Osteoblast (primary cell): ENCODE measurements around the gene RBPMS2. TPM values are rescaled to one million over a fixed set of nuclear protein-coding genes. Genes with fewer than 3 reads are reported as not detected.

Experiments
- DNase-seq: peaks from one replicate; pipeline ENCODE4 v3.0.0; 2011; ENCODE audit warnings: low spot score, mixed read lengths; ENCODE audit not compliant: insufficient read length; ENCODE audit errors: missing footprints
- H2AFZ ChIP-seq: 2 replicates; pipeline ENCODE4 v1.6.0; 2011; ENCODE audit warnings: mild to moderate bottlenecking, low read length
- H3K27ac ChIP-seq: 2 replicates; pipeline ENCODE4 v1.5.1; 2011; ENCODE audit warnings: mild to moderate bottlenecking, low read depth, low read length, moderate library complexity
- H3K27me3 ChIP-seq: 2 replicates; pipeline ENCODE4 v1.6.0; 2012; ENCODE audit warnings: mild to moderate bottlenecking, control low read depth, inconsistent platforms, low read length, moderate library complexity; ENCODE audit not compliant: insufficient read depth
- H3K36me3 ChIP-seq: 2 replicates; pipeline ENCODE4 v1.5.1; 2011; ENCODE audit warnings: mild to moderate bottlenecking, low read length, control low read depth, moderate library complexity; ENCODE audit not compliant: insufficient read depth
- H3K4me1 ChIP-seq: 2 replicates; pipeline ENCODE4 v1.5.1; 2011; ENCODE audit warnings: mild to moderate bottlenecking, low read length, control low read depth, moderate library complexity; ENCODE audit not compliant: insufficient read depth
- H3K4me2 ChIP-seq: 2 replicates; pipeline ENCODE4 v1.6.0; 2011; ENCODE audit warnings: mild to moderate bottlenecking, low read length; ENCODE audit not compliant: insufficient read depth
- H3K4me3 ChIP-seq: fragments of 200-600 bp; sonication (generic); 3 replicates; pipeline ENCODE4 v1.5.1; 2012; ENCODE audit warnings: mild to moderate bottlenecking, low read length, inconsistent platforms; ENCODE audit not compliant: insufficient read depth
- H3K79me2 ChIP-seq: 2 replicates; pipeline ENCODE4 v1.6.0; 2012; ENCODE audit warnings: mild to moderate bottlenecking, low read length, control low read depth, inconsistent platforms; ENCODE audit not compliant: insufficient read depth
- H3K9me3 ChIP-seq: 2 replicates; pipeline ENCODE4 v1.5.1; 2011; ENCODE audit warnings: low read depth, low read length, control low read depth
- H4K20me1 ChIP-seq: 2 replicates; pipeline ENCODE4 v1.6.0; 2012; ENCODE audit warnings: mild to moderate bottlenecking, low read length, control low read depth; ENCODE audit not compliant: insufficient read depth
- total RNA-seq: library from RNA; depleted of rRNA; stranded (reverse); fragments of >200 nt; gene quantifications from 2 replicates; pipeline ENCODE4 v1.2.3, GENCODE V29; 2012
- TF ChIP-seq, protein P1 (sequence below): IDR thresholded peaks from 2 replicates; pipeline ENCODE4 v1.5.1; 2011; ENCODE audit warnings: mild to moderate bottlenecking, low read depth, low read length, moderate library complexity; ENCODE audit errors: extremely low read depth

The RBPMS2 gene
- total RNA-seq, 1 donor = not detected

DNA sequence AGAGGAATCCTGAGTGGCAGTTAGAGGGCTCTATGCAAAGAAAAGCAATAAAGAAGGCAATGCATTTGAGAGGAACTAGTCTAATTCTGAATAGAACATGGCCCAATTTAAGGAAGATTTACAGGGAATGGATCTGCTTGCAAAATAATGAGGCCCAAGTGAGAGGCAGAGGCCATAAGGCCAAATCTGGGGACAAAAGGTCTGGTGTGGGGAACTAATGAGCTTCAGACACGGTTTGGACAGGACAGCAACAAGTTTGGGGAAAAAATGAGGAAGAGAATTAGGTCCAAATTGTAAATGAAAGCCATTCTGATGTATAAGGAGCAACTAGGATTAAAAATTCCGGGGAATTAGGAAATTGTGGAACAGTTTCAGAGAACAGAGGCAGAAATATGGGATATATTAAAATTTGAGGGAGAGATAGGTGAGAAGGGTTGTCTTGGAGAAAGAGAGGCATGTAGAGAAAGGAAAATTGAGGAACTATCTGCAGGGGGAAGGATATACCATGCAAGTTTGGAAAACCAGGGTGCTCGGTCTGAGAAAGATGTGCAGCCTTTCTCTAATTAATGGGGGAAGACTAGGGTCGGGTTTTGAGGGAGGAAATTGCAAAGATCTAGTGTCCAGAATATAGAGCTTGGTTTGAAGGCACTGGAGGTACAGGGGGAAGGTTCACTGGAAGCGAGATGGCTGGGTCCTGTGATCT is 73.8 kb downstream of the RBPMS2 start:
- Histone ChIP-seq H3K4me2 (peak overlapping the region; percentile 92), H4K20me1 (peaks cover 41% of the 10 kb centered on the region), H2AFZ (no peak overlapping the region), H3K36me3 (no peaks in the 10 kb centered on the region), H3K4me3 (peak overlapping the region; percentile 94), H3K27me3 (no peaks in the 10 kb centered on the region), H3K4me1 (peaks cover 51% of the 10 kb centered on the region), H3K9me3 (no peaks in the 10 kb centered on the region), H3K79me2 (peaks cover 62% of the 10 kb centered on the region), H3K27ac (no peak overlapping the region)
- peak; percentile 48 for DNase-seq
- TF ChIP-seq, protein P1, sequence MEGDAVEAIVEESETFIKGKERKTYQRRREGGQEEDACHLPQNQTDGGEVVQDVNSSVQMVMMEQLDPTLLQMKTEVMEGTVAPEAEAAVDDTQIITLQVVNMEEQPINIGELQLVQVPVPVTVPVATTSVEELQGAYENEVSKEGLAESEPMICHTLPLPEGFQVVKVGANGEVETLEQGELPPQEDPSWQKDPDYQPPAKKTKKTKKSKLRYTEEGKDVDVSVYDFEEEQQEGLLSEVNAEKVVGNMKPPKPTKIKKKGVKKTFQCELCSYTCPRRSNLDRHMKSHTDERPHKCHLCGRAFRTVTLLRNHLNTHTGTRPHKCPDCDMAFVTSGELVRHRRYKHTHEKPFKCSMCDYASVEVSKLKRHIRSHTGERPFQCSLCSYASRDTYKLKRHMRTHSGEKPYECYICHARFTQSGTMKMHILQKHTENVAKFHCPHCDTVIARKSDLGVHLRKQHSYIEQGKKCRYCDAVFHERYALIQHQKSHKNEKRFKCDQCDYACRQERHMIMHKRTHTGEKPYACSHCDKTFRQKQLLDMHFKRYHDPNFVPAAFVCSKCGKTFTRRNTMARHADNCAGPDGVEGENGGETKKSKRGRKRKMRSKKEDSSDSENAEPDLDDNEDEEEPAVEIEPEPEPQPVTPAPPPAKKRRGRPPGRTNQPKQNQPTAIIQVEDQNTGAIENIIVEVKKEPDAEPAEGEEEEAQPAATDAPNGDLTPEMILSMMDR = no peak

DNA sequence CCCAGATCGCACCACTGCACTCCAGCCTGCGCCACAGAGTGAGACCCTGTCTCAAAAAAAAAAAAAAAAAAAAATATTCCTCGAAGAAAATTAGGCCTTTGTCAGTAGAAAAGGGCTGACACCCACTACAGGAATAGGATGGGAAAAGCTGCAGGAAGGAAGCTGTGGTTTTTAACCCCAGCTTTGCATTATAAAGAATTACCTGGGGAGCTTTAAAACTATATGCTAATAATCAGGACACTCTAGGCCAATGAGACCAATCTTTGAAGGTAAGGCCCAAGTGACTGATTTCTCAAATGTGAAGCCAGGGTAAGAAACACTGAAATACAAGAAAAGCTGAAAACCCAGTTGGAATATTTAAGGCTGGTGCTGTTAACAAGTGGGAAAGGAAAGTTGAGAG is 74.3 kb downstream of the RBPMS2 start:
- Histone ChIP-seq H3K27me3 (no peaks in the 10 kb centered on the region), H3K27ac (no peak overlapping the region), H2AFZ (no peak overlapping the region), H3K4me2 (peak overlapping the region; percentile 92), H3K36me3 (no peaks in the 10 kb centered on the region), H3K4me3 (no peak overlapping the region), H3K79me2 (peaks cover 67% of the 10 kb centered on the region), H4K20me1 (peaks cover 45% of the 10 kb centered on the region), H3K9me3 (no peaks in the 10 kb centered on the region), H3K4me1 (peaks cover 51% of the 10 kb centered on the region)
- TF ChIP-seq, protein P1 = no peak
- no peak for DNase-seq

DNA sequence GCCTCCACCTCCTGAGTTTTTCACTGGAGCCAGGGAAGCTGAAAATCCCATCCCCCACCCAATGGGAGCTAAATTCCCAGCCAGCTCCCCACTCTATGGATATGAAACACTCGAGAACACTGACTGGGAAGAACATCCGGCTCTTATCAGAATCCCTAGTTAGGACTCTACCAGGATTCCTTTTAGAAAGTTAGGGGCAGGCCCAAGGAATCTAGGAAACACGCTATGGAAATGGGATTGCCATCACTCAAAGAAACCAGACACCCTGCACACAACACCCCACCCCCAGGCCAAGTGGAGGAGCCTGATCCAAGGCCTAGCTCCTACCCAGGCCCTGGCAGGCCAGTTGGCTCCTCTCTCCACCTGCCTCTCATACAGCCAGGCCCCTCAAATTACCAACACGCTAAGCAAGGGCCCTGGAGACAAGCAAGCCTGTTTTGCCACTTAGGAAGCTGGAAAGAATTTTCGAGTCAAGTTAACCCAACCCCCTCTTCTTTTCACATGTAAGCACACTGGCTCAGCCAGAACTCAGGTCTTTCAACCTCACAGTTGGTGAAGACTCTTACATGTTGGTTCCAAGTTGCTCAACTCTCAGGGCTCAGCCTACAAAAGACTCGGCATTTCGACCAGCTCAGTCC is 75.5 kb downstream of the RBPMS2 start:
- Histone ChIP-seq H3K4me1 (peaks cover 51% of the 10 kb centered on the region), H2AFZ (no peak overlapping the region), H3K27ac (peak overlapping the region; percentile 36), H4K20me1 (peaks cover 54% of the 10 kb centered on the region), H3K9me3 (no peaks in the 10 kb centered on the region), H3K4me2 (peak overlapping the region; percentile 92), H3K4me3 (peak overlapping the region; percentile 37), H3K36me3 (peaks cover 2% of the 10 kb centered on the region), H3K27me3 (no peaks in the 10 kb centered on the region), H3K79me2 (peaks cover 79% of the 10 kb centered on the region)
- TF ChIP-seq, protein P1 = no peak
- DNase-seq = peak; percentile 79

DNA sequence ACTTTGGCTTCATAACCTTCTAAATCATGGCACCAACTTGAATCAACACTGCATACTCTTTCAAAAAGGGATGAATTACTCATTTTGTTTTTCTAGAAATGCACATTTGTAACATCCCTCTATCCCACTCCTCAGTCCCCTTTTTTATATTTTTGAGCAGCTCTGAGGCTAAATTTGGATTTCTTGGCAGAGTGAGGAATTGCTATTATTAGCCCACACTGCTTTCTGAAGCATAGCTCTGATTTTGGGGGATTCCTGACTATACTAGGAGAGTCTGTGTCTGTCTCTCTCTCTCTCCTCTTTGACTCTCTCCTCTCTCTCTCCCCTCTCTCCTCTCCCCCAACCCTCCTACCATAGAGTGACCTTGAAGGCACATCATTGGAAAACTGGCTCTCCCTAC is 76.6 kb downstream of the RBPMS2 start:
- H3K4me3 ChIP-seq = no peak overlapping the region
- H3K79me2 ChIP-seq = peaks cover 88% of the 10 kb centered on the region
- TF ChIP-seq, protein P1 = no peak
- no peaks in the 10 kb centered on the region for H3K9me3 ChIP-seq
- peak overlapping the region; percentile 92 for H3K4me2 ChIP-seq
- no peak overlapping the region for H2AFZ ChIP-seq
- peaks cover 3% of the 10 kb centered on the region for H3K36me3 ChIP-seq
- H4K20me1 ChIP-seq = peaks cover 57% of the 10 kb centered on the region
- no peak for DNase-seq
- no peaks in the 10 kb centered on the region for H3K27me3 ChIP-seq
- peaks cover 51% of the 10 kb centered on the region for H3K4me1 ChIP-seq
- peak overlapping the region; percentile 18 for H3K27ac ChIP-seq
